Uterine smooth muscle cell (primary cell): Measurements from ENCODE around the gene SNPH. TPM values are rescaled to one million over a fixed set of nuclear protein-coding genes. Genes with fewer than 3 reads are reported as not detected.

ENCODE experiments used
- total RNA-seq: library from RNA; depleted of rRNA; stranded (reverse); fragments of >200 nt; gene quantifications from 2 replicates; pipeline ENCODE4 v1.2.3, GENCODE V29; 2014

The SNPH gene
- 14.6 and 18.1 TPM in 2 replicates for total RNA-seq

GRCh38 chr20:1266167-1266973, at the start of gene SNPH:
TSS of gene SNPH (plus strand) at chr20:1266294. CDS start at chr20:1296240, 29,946 bp downstream.

DNA sequence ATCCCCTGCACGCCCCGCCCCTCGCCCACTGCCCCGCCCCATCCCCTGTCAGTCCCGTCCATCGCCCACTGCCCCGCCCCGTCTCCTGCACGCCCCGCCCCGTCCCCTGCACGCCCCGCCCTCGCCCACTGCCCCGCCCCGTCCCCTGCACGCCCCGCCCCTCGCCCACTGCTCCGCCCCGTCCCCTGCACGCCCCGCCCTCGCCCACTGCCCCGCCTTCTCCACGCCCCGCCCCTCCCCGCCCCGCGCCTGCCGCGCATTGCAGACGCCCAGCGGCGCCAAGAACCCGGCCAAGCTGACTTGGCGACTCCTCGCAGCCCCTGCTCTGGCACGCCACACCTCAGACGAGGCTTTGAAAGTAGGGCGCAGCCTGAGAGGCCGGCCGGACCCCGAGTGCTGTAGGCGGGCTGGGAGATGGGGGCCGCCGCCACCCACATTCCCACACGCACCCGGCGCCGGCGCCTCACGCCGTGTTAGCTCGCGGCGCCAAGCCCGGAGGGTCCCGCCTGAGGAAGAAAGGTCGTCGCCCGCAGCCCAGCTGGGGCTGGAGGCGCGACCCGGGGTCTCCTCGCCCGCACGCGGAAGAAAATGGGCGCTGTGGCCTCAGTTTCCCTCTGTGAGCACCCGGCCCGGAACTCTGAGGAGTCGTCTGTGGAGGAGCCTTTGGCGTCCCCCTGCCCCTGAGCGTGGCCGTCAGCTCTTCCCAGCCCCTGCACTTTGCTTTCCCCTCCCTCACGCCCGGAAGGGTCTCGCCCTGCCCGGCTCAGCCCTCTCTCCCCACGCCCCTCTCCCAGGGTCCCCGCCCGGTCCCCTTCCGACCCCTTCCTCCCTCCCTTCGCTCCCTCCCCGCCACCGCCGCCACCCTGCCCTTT, 40.1 kb upstream of the SNPH start, which contains the start of gene RAD21L1:
RAD21L1 (plus strand) TSS at position 262 of the 872 bp plus-strand sequence. CDS start 2,410 bp downstream, outside the sequence.

DNA sequence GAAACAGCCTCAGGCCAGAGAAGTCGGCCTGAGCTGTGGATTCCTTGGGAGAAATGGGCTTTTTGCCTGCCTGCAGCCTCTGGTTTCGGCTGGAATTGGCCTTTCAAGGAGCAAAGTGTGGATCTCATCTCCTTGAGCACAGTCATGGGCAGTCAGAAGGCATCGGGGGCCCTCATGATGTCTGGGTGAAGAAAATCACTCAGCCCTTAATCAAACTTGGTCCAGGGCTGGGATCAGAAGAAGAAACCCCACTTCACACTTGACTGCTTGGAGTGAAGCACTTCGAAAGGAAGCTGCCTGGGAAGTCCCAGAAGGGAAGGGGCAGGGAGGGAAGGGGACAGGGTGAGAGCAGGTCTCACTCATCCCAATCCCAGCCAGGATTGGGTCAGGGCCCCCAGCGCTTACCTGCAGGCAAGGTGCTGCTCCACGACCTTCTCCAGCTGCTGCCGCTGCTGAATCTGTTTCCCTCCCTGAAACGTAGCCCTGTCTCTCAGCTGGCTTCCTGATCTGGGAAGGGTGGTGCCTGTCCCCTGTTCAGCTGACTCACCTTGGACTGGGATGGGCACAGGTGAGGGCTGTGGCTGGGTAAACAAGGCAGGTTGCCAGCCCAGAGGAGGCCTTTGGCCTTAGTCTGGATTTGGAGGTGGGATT, 62.7 kb downstream of the SNPH start, which contains the start of gene SDCBP2:
SDCBP2 (minus strand) TSS at position 460 of the 651 bp plus-strand sequence. CDS start 8,723 bp downstream, outside the sequence.

Other genes with a start within 250 kb of the SNPH start
- 21.2 and 27.7 TPM in 2 replicates for gene PSMF1, start 147.7 kb upstream of the SNPH start, total RNA-seq
- 0.11 TPM in 1 of 2 replicates, not detected in the other for gene TMEM74B, start 81.3 kb upstream of the SNPH start, total RNA-seq
- 0.12 TPM in 1 of 2 replicates, not detected in the other for gene C20orf202, start 62.8 kb upstream of the SNPH start, total RNA-seq
- gene RAD21L1, start 40.2 kb upstream of the SNPH start, total RNA-seq, result 0.66 TPM in 1 of 2 replicates, not detected in the other
- gene SDCBP2, start 62.8 kb downstream of the SNPH start, total RNA-seq, result 1.2 and 1.5 TPM in 2 replicates
- gene FKBP1A, start 126.8 kb downstream of the SNPH start, total RNA-seq, result 106 and 143 TPM in 2 replicates
- 24.7 and 38.1 TPM in 2 replicates for gene NSFL1C, start 200.6 kb downstream of the SNPH start, total RNA-seq
- not detected in 2 replicates for gene SIRPB2, start 225.1 kb downstream of the SNPH start, total RNA-seq